Osteoblast (primary cell): ENCODE results near the gene STX1A. TPM values are rescaled to one million over a fixed set of nuclear protein-coding genes. Genes with fewer than 3 reads are reported as not detected.

Source experiments
- DNase-seq: peaks from one replicate; pipeline ENCODE4 v3.0.0; 2011; ENCODE audit warnings: low spot score, mixed read lengths; ENCODE audit not compliant: insufficient read length; ENCODE audit errors: missing footprints
- H2AFZ ChIP-seq: 2 replicates; pipeline ENCODE4 v1.6.0; 2011; ENCODE audit warnings: mild to moderate bottlenecking, low read length
- H3K27ac ChIP-seq: 2 replicates; pipeline ENCODE4 v1.5.1; 2011; ENCODE audit warnings: mild to moderate bottlenecking, low read depth, low read length, moderate library complexity
- H3K27me3 ChIP-seq: 2 replicates; pipeline ENCODE4 v1.6.0; 2012; ENCODE audit warnings: mild to moderate bottlenecking, control low read depth, inconsistent platforms, low read length, moderate library complexity; ENCODE audit not compliant: insufficient read depth
- H3K36me3 ChIP-seq: 2 replicates; pipeline ENCODE4 v1.5.1; 2011; ENCODE audit warnings: mild to moderate bottlenecking, low read length, control low read depth, moderate library complexity; ENCODE audit not compliant: insufficient read depth
- H3K4me1 ChIP-seq: 2 replicates; pipeline ENCODE4 v1.5.1; 2011; ENCODE audit warnings: mild to moderate bottlenecking, low read length, control low read depth, moderate library complexity; ENCODE audit not compliant: insufficient read depth
- H3K4me2 ChIP-seq: 2 replicates; pipeline ENCODE4 v1.6.0; 2011; ENCODE audit warnings: mild to moderate bottlenecking, low read length; ENCODE audit not compliant: insufficient read depth
- H3K4me3 ChIP-seq: fragments of 200-600 bp; sonication (generic); 3 replicates; pipeline ENCODE4 v1.5.1; 2012; ENCODE audit warnings: mild to moderate bottlenecking, low read length, inconsistent platforms; ENCODE audit not compliant: insufficient read depth
- H3K79me2 ChIP-seq: 2 replicates; pipeline ENCODE4 v1.6.0; 2012; ENCODE audit warnings: mild to moderate bottlenecking, low read length, control low read depth, inconsistent platforms; ENCODE audit not compliant: insufficient read depth
- H3K9me3 ChIP-seq: 2 replicates; pipeline ENCODE4 v1.5.1; 2011; ENCODE audit warnings: low read depth, low read length, control low read depth
- H4K20me1 ChIP-seq: 2 replicates; pipeline ENCODE4 v1.6.0; 2012; ENCODE audit warnings: mild to moderate bottlenecking, low read length, control low read depth; ENCODE audit not compliant: insufficient read depth
- small RNA-seq: library from RNA; depleted of rRNA; stranded (forward); fragments of <200 nt; gene quantifications from one replicate; pipeline ENCODE3, GENCODE V24; 2012
- total RNA-seq: library from RNA; depleted of rRNA; stranded (reverse); fragments of >200 nt; gene quantifications from 2 replicates; pipeline ENCODE4 v1.2.3, GENCODE V29; 2012
- TF ChIP-seq, protein P1 (sequence below): IDR thresholded peaks from 2 replicates; pipeline ENCODE4 v1.5.1; 2011; ENCODE audit warnings: mild to moderate bottlenecking, low read depth, low read length, moderate library complexity; ENCODE audit errors: extremely low read depth

The STX1A gene
- total RNA-seq, 1 donor: 17.4 TPM

DNA sequence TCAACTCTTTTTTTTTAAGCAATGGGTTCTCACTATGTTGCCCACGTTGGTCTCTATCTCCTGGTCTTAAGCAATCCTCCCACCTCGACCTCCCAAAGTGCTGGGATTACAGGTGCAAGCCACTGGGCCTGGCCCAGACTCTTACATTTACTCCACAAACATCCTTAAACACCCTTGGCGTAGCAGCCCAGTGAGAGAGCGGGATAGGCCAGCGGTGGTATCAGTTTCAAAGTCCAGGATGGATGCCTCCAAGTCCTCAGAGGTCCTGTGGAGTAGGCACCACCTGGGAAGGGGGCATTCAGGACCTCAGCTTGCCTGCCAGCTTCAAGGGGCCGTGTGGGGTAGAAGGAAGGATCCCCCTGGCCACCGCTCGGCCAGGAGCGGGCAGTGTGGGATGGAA, 69.9 kb downstream of the STX1A start:
- TF ChIP-seq, protein P1, sequence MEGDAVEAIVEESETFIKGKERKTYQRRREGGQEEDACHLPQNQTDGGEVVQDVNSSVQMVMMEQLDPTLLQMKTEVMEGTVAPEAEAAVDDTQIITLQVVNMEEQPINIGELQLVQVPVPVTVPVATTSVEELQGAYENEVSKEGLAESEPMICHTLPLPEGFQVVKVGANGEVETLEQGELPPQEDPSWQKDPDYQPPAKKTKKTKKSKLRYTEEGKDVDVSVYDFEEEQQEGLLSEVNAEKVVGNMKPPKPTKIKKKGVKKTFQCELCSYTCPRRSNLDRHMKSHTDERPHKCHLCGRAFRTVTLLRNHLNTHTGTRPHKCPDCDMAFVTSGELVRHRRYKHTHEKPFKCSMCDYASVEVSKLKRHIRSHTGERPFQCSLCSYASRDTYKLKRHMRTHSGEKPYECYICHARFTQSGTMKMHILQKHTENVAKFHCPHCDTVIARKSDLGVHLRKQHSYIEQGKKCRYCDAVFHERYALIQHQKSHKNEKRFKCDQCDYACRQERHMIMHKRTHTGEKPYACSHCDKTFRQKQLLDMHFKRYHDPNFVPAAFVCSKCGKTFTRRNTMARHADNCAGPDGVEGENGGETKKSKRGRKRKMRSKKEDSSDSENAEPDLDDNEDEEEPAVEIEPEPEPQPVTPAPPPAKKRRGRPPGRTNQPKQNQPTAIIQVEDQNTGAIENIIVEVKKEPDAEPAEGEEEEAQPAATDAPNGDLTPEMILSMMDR: no peak
- peaks cover 54% of the 10 kb centered on the region for H3K27me3 ChIP-seq
- no peaks in the 10 kb centered on the region for H3K9me3 ChIP-seq

More for the DNA sequence above, 69.9 kb downstream of the STX1A start:
- no peak overlapping the region for H3K4me3 ChIP-seq
- no peak overlapping the region for H3K4me2 ChIP-seq
- DNase-seq: peak; percentile 54
- H3K36me3 ChIP-seq: no peaks in the 10 kb centered on the region
- no peaks in the 10 kb centered on the region for H3K79me2 ChIP-seq
- H3K27ac ChIP-seq: no peak overlapping the region
- no peak overlapping the region for H2AFZ ChIP-seq
- no peaks in the 10 kb centered on the region for H3K4me1 ChIP-seq
- H4K20me1 ChIP-seq: no peaks in the 10 kb centered on the region

Small RNA genes lying within 50 kb of the gene (small RNA-seq; reads per million reads assigned to genes)
- gene MIR4284: not detected
- gene RN7SL265P: not detected

Other genes starting within 250 kb of the STX1A start
- gene BAZ1B, start 197.4 kb downstream of the STX1A start, total RNA-seq: 58.3 and 61.2 TPM in 2 replicates
- gene BCL7B, start 162.0 kb downstream of the STX1A start, total RNA-seq: 26.8 and 32.9 TPM in 2 replicates
- gene TBL2, start 141.1 kb downstream of the STX1A start, total RNA-seq: 56.1 and 66.6 TPM in 2 replicates
- gene MLXIPL, start 95.1 kb downstream of the STX1A start, total RNA-seq: 0.29 and 0.72 TPM in 2 replicates
- 5.8 and 5.9 TPM in 2 replicates for gene VPS37D, start 51.8 kb downstream of the STX1A start, total RNA-seq
- 2.9 TPM in 2 replicates for gene DNAJC30, start 36.2 kb downstream of the STX1A start, total RNA-seq
- gene BUD23, start 36.1 kb downstream of the STX1A start, total RNA-seq: 33.9 and 36.9 TPM in 2 replicates
- gene ABHD11, start 19.1 kb upstream of the STX1A start, total RNA-seq: 6.5 and 8.7 TPM in 2 replicates
- not detected in 2 replicates for gene CLDN3, start 50.6 kb upstream of the STX1A start, total RNA-seq
- 0.36 and 0.59 TPM in 2 replicates for gene CLDN4, start 111.3 kb upstream of the STX1A start, total RNA-seq
- 8.7 and 8.8 TPM in 2 replicates for gene METTL27, start 122.8 kb upstream of the STX1A start, total RNA-seq
- gene TMEM270, start 141.5 kb upstream of the STX1A start, total RNA-seq: not detected in 2 replicates